ENCODE measurements around the gene UNC93B1.

Gene UNC93B1

GRCh38 chr11:68003846-68004550, at the start of gene UNC93B1:
Gene UNC93B1, minus strand, starts transcription at chr11:68004097. Its CDS starts 54 bp downstream, at chr11:68004043.
- DNase-seq: peak; percentile 87

DNA sequence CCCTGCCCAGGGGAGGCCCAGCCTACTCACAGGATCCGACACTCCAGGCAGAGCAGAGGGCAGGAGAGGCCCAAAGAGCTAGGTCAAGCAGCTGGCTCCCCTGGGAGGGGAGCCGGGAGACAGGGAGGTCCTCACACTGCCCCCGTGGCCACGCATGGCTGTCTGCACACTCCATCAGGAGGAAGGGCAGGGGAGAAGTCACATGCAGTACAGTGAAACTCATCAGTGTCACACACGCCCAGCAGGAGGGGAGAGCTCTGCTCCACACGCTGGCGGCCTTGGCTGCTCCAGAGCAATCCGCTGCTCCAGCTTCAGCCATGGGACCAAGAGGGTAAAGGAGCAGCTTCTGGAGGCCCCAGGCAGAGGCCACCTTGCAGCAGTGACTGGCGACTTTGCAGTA, 49.2 kb upstream of the UNC93B1 start:
- no peak for DNase-seq

GRCh38 chr11:68052137-68052873, 48.4 kb upstream of the UNC93B1 start:
- DNase-seq: no peak

- no peak for DNase-seq
Observed at GRCh38 chr11:68051191-68052136, 47.6 kb upstream of the UNC93B1 start.

- no peak for DNase-seq
Observed at GRCh38 chr11:68050371-68050841, 46.5 kb upstream of the UNC93B1 start.

DNA sequence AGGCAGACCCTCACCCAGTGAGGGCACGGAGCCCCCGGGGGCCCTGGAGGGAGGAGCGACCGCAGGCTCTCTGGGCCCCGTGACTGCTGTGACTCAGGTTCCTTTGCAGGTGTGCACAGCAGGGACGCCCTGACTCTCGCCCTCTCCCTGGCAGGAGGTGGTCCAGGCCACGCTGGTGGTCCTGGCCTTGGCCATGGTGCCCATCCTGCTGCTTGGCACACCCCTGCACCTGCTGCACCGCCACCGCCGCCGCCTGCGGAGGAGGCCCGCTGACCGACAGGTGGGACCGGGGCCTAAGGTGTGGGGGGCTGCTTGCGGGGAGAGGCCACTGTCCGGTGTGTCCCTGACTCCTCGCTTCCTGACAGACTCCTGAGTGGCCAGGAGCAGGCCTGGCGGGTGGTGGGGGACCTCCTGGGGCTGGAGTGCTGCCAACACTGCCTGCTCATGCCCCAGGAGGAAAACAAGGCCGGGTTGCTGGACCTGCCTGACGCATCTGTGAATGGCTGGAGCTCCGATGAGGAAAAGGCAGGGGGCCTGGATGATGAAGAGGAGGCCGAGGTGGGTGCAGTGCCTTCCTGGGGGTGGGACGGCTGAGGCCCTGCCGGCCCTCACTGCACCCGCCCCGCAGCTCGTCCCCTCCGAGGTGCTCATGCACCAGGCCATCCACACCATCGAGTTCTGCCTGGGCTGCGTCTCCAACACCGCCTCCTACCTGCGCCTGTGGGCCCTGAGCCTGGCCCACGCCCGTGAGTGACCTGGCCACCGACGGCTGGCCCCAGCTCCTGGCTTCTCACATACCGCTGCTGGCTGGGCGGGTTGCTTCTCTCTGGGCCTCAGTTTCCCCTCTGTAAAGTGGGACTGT, 45.8 kb upstream of the UNC93B1 start:
- DNase-seq: no peak

DNA sequence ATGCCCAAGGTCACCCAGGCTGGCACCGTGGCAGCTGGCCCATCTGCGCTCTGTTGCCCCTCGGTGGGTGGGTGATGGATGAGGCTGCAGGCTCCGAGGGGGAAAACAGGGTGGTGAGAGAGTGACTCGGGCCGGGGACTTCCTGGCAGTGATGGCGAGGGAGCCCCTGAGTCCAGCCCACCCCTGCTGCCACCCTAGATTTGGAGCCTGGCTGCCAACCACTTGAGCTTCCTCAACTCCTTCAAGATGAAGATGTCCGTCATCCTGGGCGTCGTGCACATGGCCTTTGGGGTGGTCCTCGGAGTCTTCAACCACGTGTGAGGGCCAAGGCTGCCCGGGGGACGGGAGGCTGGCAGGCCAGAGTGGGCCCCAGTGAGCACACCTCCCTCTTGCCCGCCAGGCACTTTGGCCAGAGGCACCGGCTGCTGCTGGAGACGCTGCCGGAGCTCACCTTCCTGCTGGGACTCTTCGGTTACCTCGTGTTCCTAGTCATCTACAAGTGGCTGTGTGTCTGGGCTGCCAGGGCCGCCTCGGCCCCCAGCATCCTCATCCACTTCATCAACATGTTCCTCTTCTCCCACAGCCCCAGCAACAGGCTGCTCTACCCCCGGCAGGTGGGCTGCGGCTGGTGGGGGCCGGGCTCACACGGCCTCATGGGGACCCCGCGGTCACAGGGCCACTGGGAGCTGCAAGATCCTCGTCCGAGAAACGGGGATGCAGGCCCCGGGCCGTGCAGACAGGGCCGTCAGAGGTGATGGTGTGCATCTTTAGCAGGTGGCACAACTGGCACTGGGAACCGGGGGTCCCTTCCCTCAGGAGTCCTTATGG, 45.0 kb upstream of the UNC93B1 start:
- no peak for DNase-seq

DNA sequence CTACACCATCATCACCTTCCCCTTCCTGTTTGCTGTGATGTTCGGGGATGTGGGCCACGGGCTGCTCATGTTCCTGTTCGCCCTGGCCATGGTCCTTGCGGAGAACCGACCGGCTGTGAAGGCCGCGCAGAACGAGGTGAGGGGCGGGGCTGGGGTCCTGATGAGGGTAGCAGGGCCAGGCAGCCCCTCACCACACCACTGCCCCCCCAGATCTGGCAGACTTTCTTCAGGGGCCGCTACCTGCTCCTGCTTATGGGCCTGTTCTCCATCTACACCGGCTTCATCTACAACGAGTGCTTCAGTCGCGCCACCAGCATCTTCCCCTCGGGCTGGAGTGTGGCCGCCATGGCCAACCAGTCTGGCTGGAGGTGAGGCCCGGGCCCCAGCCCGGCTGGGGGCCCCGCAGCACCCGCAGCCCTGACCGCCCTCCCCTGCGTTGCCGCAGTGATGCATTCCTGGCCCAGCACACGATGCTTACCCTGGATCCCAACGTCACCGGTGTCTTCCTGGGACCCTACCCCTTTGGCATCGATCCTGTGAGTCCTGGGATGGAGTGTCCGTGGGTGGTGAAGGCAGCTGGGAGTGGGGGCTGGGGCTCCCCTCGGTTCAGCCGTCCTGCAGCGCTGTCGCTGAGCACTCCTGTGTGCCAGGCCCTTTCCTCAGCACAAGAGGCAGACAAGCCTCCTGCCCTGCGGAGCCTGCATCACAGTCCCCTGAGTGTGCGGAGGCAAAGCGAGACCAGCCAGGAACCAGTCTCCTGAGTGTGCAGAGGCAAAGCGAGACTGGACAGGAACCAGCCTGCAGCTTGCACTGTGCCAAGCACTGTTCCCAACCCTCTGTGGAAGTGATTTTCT, 43.8 kb upstream of the UNC93B1 start:
- no peak for DNase-seq

GRCh38 chr11:68044898-68045351, 41.0 kb upstream of the UNC93B1 start:
- no peak for DNase-seq

DNA sequence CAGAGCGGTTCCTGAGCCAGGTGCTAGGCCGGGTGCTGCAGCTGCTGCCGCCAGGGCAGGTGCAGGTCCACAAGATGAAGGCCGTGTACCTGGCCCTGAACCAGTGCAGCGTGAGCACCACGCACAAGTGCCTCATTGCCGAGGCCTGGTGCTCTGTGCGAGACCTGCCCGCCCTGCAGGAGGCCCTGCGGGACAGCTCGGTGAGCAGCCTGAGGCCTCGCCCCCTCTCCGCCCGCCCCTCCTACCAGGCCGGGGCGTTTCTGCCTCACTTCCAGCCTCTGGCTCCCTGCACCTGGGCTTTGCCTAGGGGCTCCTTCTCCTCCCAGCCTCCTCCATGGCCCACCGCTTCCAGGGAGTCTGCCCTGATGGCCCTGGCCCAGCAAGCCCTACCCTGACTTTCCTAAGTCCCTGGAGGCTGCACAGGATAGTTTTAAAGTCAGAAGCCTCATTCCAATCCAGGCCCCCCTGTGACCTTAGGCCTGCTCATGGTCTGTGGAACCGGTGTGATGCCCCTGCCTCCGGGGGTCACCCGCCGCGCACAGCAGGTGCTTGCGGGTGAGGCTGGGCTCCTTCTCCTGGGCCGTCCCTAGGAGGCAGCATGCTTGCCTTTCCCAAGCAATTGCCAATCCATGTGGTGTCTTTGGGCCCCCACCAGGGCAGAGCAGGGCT, 40.4 kb upstream of the UNC93B1 start:
- no peak for DNase-seq

DNA sequence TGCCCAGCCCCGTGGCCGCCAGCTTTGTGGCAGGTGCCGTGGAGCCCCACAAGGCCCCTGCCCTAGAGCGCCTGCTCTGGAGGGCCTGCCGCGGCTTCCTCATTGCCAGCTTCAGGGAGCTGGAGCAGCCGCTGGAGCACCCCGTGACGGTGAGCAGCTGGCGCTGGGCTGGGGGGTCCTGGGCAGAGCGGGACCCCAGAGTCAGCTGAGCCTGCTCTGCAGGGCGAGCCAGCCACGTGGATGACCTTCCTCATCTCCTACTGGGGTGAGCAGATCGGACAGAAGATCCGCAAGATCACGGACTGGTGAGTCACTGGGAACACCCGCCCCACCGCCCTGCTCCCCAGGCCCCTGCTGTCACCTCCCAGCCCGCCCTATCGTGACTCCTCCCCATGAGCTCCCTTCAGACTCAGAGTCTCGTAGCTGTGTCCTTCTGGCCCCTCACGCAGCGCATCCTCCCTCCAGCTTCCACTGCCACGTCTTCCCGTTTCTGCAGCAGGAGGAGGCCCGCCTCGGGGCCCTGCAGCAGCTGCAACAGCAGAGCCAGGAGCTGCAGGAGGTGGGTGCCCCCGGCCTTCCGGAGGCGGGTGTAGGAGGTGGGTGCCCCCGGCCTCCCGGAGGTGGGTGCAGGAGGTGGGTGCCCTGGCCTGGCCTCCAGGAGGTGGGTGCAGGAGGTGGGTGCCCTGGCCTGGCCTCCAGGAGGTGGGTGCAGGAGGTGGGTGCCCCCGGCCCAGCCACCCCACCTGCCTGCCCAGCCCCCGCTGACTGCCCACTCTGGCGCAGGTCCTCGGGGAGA, 39.6 kb upstream of the UNC93B1 start:
- no peak for DNase-seq

GRCh38 chr11:68043029-68043348, 39.1 kb upstream of the UNC93B1 start:
- DNase-seq: no peak

GRCh38 chr11:68042219-68043028, 38.5 kb upstream of the UNC93B1 start:
- no peak for DNase-seq

DNA sequence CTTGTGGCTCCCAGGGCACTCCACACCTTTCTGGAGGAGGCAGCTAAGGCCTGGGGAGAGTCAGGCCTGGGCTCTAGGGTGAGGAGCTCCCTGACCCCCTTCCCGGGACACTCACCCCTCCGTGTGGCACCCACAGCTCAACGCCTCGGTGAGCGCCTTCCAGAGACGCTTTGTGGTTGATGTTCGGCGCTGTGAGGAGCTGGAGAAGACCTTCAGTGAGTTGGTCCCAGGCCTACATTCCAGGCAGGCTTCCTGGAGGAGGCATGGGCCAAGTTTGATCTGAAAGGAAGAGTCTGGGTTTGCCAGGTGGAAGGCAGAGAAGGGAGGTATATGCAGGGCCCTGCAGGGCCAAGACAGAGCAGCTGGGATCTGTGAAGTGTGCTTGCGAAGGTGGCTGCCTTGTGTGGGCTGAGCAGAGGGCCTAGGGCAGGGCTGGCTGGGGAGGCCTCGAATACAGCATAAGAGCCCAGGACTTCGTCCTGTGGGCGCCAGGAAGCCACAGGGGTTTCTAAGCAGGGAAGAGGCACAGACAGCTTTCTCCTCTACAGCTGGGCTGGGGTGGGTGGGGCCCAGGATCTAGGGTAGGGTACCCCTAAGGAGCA, 37.8 kb upstream of the UNC93B1 start:
- DNase-seq: no peak

DNA sequence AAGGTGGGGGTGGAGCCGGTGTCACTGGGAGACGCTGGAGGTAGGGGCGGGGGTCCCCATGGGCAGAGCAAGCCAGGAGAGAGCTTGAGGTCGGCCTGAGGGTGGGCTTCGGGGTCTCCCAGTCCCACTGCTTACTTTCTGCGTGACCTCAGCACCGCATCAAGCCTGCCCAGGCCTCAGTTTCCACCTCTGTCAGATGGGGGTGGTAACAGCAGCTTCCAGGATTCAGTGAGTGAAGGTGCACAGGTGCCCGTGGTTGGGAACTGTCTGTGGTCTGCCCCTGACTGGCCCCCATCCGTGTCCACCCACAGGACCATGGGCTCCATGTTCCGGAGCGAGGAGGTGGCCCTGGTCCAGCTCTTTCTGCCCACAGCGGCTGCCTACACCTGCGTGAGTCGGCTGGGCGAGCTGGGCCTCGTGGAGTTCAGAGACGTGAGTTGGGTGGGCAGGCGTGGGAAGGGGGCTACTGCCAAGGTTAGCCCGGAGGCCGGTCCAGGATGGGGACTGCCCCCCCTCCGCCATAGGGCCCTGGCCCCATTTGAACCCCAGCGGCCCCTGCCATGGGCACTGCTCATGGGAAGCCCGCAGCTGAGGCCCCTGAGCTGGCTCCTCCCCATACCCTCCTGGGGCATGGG, 37.2 kb upstream of the UNC93B1 start:
- no peak for DNase-seq

DNA sequence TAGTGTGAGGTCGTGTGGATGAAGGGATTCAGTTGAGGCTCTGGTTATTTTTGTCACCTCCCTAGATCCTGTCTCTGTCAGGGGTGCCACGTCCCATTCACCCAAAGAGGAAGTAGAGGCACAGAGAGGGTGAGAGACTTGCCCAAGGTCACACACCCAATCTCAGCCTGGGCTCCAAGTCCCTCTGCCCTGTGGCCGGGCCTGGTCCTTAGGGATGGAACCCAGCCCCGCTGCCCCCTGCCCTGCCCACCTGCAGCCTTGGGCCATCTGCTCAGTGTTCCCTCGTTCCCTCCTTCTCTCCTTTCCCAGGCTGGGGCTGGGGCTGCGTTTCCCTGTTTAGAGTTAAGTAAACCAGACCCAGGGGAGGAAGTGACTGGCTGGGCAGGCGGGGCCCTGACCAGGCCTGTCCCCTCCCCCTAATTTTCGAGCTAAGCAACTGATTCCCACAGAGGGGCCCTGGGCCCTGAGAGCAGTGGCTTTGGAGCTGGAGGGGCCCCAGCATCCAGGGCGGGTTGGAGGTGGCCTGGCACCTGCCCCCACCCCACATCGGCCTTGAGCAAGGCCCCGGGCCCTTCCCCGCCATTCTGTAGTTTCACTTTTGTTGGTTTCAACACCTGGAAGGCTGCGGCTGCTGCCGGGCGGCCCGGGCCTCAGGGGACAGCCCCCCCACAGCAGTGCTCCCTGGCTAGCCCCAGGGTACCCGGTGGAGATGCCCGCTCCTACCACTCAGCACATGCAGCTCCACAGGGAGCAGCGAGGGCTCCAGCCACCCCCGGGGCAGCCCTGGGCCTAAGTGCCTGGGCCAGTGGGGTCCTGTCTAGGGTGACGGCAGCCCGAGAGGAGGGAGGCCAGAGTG, 36.4 kb upstream of the UNC93B1 start:
- DNase-seq: peak; percentile 60

All from CD4-positive, alpha-beta T cell treated with Interleukin-6 for 4 hours (primary cell).